CD4-positive, alpha-beta T cell (primary cell): ENCODE data around the gene OR7G1. TPM values are rescaled to one million over a fixed set of nuclear protein-coding genes. Genes with fewer than 3 reads are reported as not detected.

ENCODE experiments used
- ATAC-seq: fragments of 200-7000 bp; cut with Tn5 transposase; one replicate; pipeline ENCODE4 v1.10.0; 2022; ENCODE audit warnings: mild to moderate bottlenecking; ENCODE audit not compliant: poor library complexity
- CTCF ChIA-PET: fragments of 350-600 bp; sonication (Branson Sonifier 250); formaldehyde crosslinking; loops from one replicate; lab custom pipeline; 2021; ENCODE audit warnings: antibody characterized with exemption, inconsistent platforms; lab: Charles Lee
- POLR2A ChIA-PET: fragments of 350-600 bp; sonication (Branson Sonifier 250); formaldehyde crosslinking; loops from one replicate; lab custom pipeline; 2021; ENCODE audit warnings: antibody characterized with exemption, inconsistent platforms; lab: Charles Lee
- DNase-seq, 14 experiments: peaks; one replicate each; pipeline ENCODE4 v3.0.0-alpha.2; 2013 to 2020; ENCODE audit warnings: mixed read lengths in 2 of 14
- H3K27ac ChIP-seq, 2 donors: one replicate each; pipeline versions ENCODE4 v1.5.1 to v1.7.0; 2013; ENCODE audit warnings: low read length in 2 of 2, low read depth in 1 of 2, mild to moderate bottlenecking in 1 of 2
- H3K27me3 ChIP-seq, 2 experiments: 1 replicate in 1 of 2; 2 replicates in 1 of 2; pipeline versions ENCODE4 v1.6.1 to v1.7.0; 2013; ENCODE audit warnings: low read length in 2 of 2, control low read depth in 1 of 2, mild to moderate bottlenecking in 1 of 2, moderate library complexity in 1 of 2; ENCODE audit not compliant: insufficient read depth in 2 of 2, control insufficient read depth in 1 of 2
- H3K36me3 ChIP-seq: one replicate; pipeline ENCODE4 v1.6.1; 2013; ENCODE audit warnings: low read length, control low read depth; ENCODE audit not compliant: insufficient read depth
- H3K4me1 ChIP-seq: one replicate; pipeline ENCODE4 v1.6.1; 2013; ENCODE audit warnings: low read length, control low read depth; ENCODE audit not compliant: insufficient read depth
- H3K4me3 ChIP-seq: one replicate; pipeline ENCODE4 v1.5.1; 2013; ENCODE audit warnings: mild to moderate bottlenecking, low read length, moderate library complexity
- H3K9me3 ChIP-seq, 2 experiments: 1 replicate in 1 of 2; 2 replicates in 1 of 2; pipeline versions ENCODE4 v1.6.1 to v1.7.0; 2013; ENCODE audit warnings: low read length in 2 of 2, mild to moderate bottlenecking in 2 of 2, control low read depth in 1 of 2, moderate library complexity in 1 of 2; ENCODE audit not compliant: control insufficient read depth in 1 of 2, insufficient read depth in 1 of 2
- H3K27ac Mint-ChIP-seq: one replicate; pipeline ENCODE4 v1.8.0; 2020; ENCODE audit warnings: mixed read lengths
- H3K27me3 Mint-ChIP-seq: one replicate; pipeline ENCODE4 v1.8.0; 2021; ENCODE audit warnings: mixed read lengths
- H3K36me3 Mint-ChIP-seq: one replicate; pipeline ENCODE4 v1.8.0; 2021; ENCODE audit warnings: low read depth, mixed read lengths
- H3K4me1 Mint-ChIP-seq: one replicate; pipeline ENCODE4 v1.8.0; 2021; ENCODE audit warnings: low read depth, mixed read lengths
- H3K4me3 Mint-ChIP-seq: one replicate; pipeline ENCODE4 v1.8.0; 2020; ENCODE audit warnings: mild to moderate bottlenecking, mixed read lengths
- H3K9me3 Mint-ChIP-seq: one replicate; pipeline ENCODE4 v1.8.0; 2020; ENCODE audit warnings: mixed read lengths
- intact Hi-C, 2 experiments: fragments of 100-400 bp; cut with DNase I in 1 of 2; cut with micrococcal nuclease in 1 of 2; formaldehyde crosslinking; loops; one replicate each; pipeline versions ENCODE4 v1.15.1 to v1.9.0; 2023 to 2025; cut with DNase I, micrococcal nuclease
- polyA plus RNA-seq, 2 donors: library from polyadenylated mRNA; unstranded; fragments of 120-200 nt; gene quantifications; one replicate each; pipeline ENCODE4 v1.2.1, GENCODE V29; 2013
- total RNA-seq, 174 experiments: library from RNA in 2 of 174; stranded (reverse) in 2 of 174; gene quantifications; one replicate each; pipeline ENCODE4 v1.2.3 and lab custom pipeline; 2021 to 2026
- TF ChIP-seq, protein P1 (sequence below): fragments of 200-600 bp; IDR thresholded peaks from one replicate; pipeline ENCODE4 v1.8.0; 2022; ENCODE audit warnings: antibody characterized with exemption, mild to moderate bottlenecking

Gene OR7G1
- total RNA-seq (not detected), total RNA-seq (lab: John Stamatoyannopoulos, UW) (0 reads per million in 172 experiments)
- not detected for polyA plus RNA-seq (2013, experiment 1 of 2)
- not detected for polyA plus RNA-seq (2013, experiment 2 of 2)

DNA sequence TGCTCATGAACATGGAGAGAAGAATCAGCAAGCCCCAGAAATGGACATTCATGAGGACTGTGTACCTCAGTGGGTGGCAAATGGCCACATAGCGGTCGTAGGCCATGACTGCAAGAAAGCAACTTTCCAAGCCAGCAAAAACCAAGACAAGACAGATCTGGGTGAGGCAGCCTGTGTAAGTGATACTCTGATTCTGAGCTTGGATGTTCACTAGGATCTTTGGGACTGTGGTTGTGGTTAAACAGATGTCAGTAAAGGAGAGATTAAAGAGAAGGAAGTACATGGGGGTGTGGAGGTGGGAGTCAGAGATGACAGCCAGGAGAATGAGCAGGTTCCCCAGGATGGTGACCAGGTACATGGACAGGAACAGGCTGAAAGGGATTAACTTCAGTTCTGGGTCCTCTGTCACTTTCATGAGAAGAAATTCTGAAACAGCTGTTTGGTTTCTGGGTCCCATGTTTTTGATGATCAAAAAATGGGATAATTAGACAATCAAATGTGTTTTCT lies at the start of gene OR7G1:
TSS of gene OR7G1 (minus strand) at position 457 of the 507 bp plus-strand sequence. CDS start at position 457, 0 bp downstream.
- ChIA-PET POLR2A (no interaction called here), CTCF (no interaction called here)
- H3K4me1 ChIP-seq: no peaks in the 10 kb centered on the region
- no peak for DNase-seq
- Mint-ChIP-seq H3K27ac (no peak within 1 kb of the TSS), H3K9me3 (no peaks in the 10 kb centered on the region), H3K4me3 (no peak within 1 kb of the TSS), H3K4me1 (no peaks in the 10 kb centered on the region), H3K36me3 (no peaks in the 10 kb centered on the region), H3K27me3 (peaks cover 39% of the 10 kb centered on the region)
- no peaks in the 10 kb centered on the region for H3K9me3 ChIP-seq
- H3K27me3 ChIP-seq: no peaks in the 10 kb centered on the region
- TF ChIP-seq, protein P1, sequence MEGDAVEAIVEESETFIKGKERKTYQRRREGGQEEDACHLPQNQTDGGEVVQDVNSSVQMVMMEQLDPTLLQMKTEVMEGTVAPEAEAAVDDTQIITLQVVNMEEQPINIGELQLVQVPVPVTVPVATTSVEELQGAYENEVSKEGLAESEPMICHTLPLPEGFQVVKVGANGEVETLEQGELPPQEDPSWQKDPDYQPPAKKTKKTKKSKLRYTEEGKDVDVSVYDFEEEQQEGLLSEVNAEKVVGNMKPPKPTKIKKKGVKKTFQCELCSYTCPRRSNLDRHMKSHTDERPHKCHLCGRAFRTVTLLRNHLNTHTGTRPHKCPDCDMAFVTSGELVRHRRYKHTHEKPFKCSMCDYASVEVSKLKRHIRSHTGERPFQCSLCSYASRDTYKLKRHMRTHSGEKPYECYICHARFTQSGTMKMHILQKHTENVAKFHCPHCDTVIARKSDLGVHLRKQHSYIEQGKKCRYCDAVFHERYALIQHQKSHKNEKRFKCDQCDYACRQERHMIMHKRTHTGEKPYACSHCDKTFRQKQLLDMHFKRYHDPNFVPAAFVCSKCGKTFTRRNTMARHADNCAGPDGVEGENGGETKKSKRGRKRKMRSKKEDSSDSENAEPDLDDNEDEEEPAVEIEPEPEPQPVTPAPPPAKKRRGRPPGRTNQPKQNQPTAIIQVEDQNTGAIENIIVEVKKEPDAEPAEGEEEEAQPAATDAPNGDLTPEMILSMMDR: no peak
- no peak within 1 kb of the TSS for H3K27ac ChIP-seq
- intact Hi-C loops: no loop called here
- H3K36me3 ChIP-seq: no peaks in the 10 kb centered on the region
- no peak within 1 kb of the TSS for H3K4me3 ChIP-seq
- ATAC-seq: no peak

DNA sequence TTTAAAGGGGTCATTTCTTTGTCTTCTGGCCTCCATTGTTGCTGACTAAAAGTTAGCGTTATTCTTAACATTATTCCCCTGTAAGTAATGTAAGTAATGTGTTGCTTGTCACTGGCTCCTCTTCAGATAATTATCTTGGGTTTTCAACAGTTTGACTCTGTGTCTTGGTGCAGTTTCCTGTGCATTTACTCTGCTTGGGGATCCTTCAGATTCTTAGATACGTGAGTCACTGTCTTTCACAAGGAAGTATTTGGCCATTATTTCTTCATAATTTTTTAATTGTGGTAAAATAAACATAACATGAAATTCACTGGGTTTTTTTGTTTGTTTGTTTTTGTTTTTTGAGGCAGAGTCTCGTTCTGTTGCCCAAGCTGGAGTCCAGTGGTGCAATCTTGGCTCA lies 49.7 kb upstream of the OR7G1 start:
- H3K4me1 Mint-ChIP-seq: no peaks in the 10 kb centered on the region
- intact Hi-C loops: no loop called here
- no peak overlapping the region for H3K27ac ChIP-seq
- ChIA-PET POLR2A (no interaction called here), CTCF (no interaction called here)
- no peak overlapping the region for H3K4me3 ChIP-seq
- peaks cover 6% of the 10 kb centered on the region for H3K9me3 Mint-ChIP-seq
- ATAC-seq (no peak), DNase-seq (no peak)
- no peaks in the 10 kb centered on the region for H3K27me3 ChIP-seq
- no peak overlapping the region for H3K27ac Mint-ChIP-seq
- H3K36me3 ChIP-seq: peaks cover 42% of the 10 kb centered on the region
- H3K4me1 ChIP-seq: no peaks in the 10 kb centered on the region
- H3K9me3 ChIP-seq: peaks cover 22 to 29% of the 10 kb centered on the region in 2 experiments
- TF ChIP-seq, protein P1: no peak
- peaks cover 82% of the 10 kb centered on the region for H3K36me3 Mint-ChIP-seq
- H3K4me3 Mint-ChIP-seq: no peak overlapping the region
- no peaks in the 10 kb centered on the region for H3K27me3 Mint-ChIP-seq

DNA sequence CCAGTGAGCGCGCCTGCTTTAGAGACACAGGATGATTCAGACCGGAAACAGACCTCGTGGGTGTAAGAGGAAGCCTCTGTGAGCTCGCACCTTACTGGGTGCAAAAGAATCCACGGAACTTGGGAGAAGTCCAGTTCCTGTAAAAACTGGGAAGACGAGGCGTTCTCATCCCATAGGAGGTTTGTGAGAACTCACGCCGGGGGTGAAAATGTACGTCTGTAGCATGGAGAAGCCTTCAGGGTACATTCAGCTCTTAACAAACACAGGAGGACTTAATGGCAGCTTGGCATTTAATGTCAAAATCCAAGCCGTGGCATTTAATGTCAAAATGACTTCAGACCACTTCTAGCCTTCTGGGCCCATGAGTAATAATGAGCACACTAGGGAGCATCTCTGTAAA lies 45.9 kb upstream of the OR7G1 start:
- peaks cover 98% of the 10 kb centered on the region for H3K36me3 Mint-ChIP-seq
- H3K27me3 Mint-ChIP-seq: no peaks in the 10 kb centered on the region
- ATAC-seq (no peak), DNase-seq (no peak)
- no peaks in the 10 kb centered on the region for H3K4me1 ChIP-seq
- TF ChIP-seq, protein P1: no peak
- peaks cover 6% of the 10 kb centered on the region for H3K9me3 Mint-ChIP-seq
- no peaks in the 10 kb centered on the region for H3K27me3 ChIP-seq
- H3K4me1 Mint-ChIP-seq: no peaks in the 10 kb centered on the region
- intact Hi-C loops: no loop called here
- ChIA-PET POLR2A (no interaction called here), CTCF (no interaction called here)
- H3K27ac ChIP-seq: no peak overlapping the region
- H3K4me3 ChIP-seq: no peak overlapping the region
- H3K36me3 ChIP-seq: peaks cover 79% of the 10 kb centered on the region
- no peak overlapping the region for H3K4me3 Mint-ChIP-seq
- H3K27ac Mint-ChIP-seq: no peak overlapping the region
- H3K9me3 ChIP-seq: peaks cover 30 to 50% of the 10 kb centered on the region in 2 experiments
